GM12878 (cell line): ENCODE measurements around the gene PRUNE2. TPM values are rescaled to one million over a fixed set of nuclear protein-coding genes. Genes with fewer than 3 reads are reported as not detected.

ENCODE experiments used
- ATAC-seq: fragments of 200-7000 bp; cut with Tn5 transposase; 3 replicates; pipeline ENCODE4 v1.9.1; 2020; ENCODE audit warnings: mild to moderate bottlenecking, moderate library complexity
- BruUV-seq: library from RNA; stranded (reverse); fragments of 400-500 nt; replicated peaks from 2 replicates; lab custom pipeline; 2021; lab: Mats Ljungman, UMichigan
- CTCF ChIA-PET: fragments of 300-600 bp; sonication (Branson Sonifier 250); formaldehyde crosslinking; extraction: SDS; loops from one replicate; lab custom pipeline; 2021; ENCODE audit warnings: inconsistent platforms; lab: Yijun Ruan, JAX
- POLR2A ChIA-PET: fragments of 350-600 bp; formaldehyde crosslinking; extraction: SDS; loops from one replicate; lab custom pipeline; 2021; ENCODE audit warnings: inconsistent platforms; lab: Charles Lee
- RAD21 ChIA-PET: fragments of 300-600 bp; sonication (Branson Sonifier 250); formaldehyde crosslinking; loops from one replicate; lab custom pipeline; 2023; ENCODE audit warnings: antibody characterized with exemption; ENCODE audit not compliant: unreplicated experiment; lab: Charles Lee
- SMC1A ChIA-PET: fragments of 300-600 bp; sonication (Branson Sonifier 250); formaldehyde crosslinking; loops from one replicate; lab custom pipeline; 2023; ENCODE audit not compliant: unreplicated experiment, uncharacterized antibody; lab: Charles Lee
- DNase-seq: peaks from one replicate; pipeline ENCODE4 v3.0.0-alpha.2; 2011; ENCODE audit warnings: low read depth, low spot score
- FAIRE-seq: peaks from 3 replicates; lab custom pipeline; 2011; peaks lifted over from hg19 to GRCh38; lab: Jason Lieb, UNC
- H2AFZ ChIP-seq: 2 replicates; pipeline ENCODE4 v1.6.0; 2011; ENCODE audit warnings: low read depth, low read length, control low read depth; ENCODE audit not compliant: control insufficient read depth
- H3K27ac ChIP-seq: 2 replicates; pipeline ENCODE4 v1.5.1; 2011; ENCODE audit warnings: control low read depth; ENCODE audit not compliant: control insufficient read depth, insufficient read depth
- H3K27me3 ChIP-seq, 2 experiments: replicated peaks in 1 of 2; 2 replicates each; pipeline versions ENCODE4 v1.6.0 to v1.6.1; 2011; ENCODE audit warnings: low read length in 1 of 2; ENCODE audit not compliant: control insufficient read depth in 2 of 2, insufficient read depth in 2 of 2
- H3K36me3 ChIP-seq, 2 experiments: 2 replicates each; pipeline ENCODE4 v1.5.1; 2011; ENCODE audit warnings: low read length in 1 of 2; ENCODE audit not compliant: control insufficient read depth in 2 of 2, insufficient read depth in 2 of 2
- H3K4me1 ChIP-seq: 2 replicates; pipeline ENCODE4 v1.6.1; 2011; ENCODE audit warnings: mild to moderate bottlenecking, low read length, moderate library complexity, mixed read lengths; ENCODE audit not compliant: control insufficient read depth, insufficient read depth
- H3K4me2 ChIP-seq: 2 replicates; pipeline ENCODE4 v1.6.0; 2011; ENCODE audit warnings: control low read depth; ENCODE audit not compliant: control insufficient read depth, insufficient read depth
- H3K4me3 ChIP-seq: fragments of 200-600 bp; sonication (generic); 2 replicates; pipeline ENCODE4 v1.5.1; 2016
- H3K79me2 ChIP-seq: 2 replicates; pipeline ENCODE4 v1.6.0; 2011; ENCODE audit warnings: low read length; ENCODE audit not compliant: control insufficient read depth, insufficient read depth
- H3K9ac ChIP-seq: 2 replicates; pipeline ENCODE4 v1.8.0; 2011; ENCODE audit warnings: low read length, control low read depth, mixed read lengths; ENCODE audit not compliant: control insufficient read depth, insufficient read depth
- H3K9me3 ChIP-seq: replicated peaks from 3 replicates; pipeline ENCODE4 v1.5.1; 2011; ENCODE audit warnings: mild to moderate bottlenecking, low read length; ENCODE audit not compliant: control insufficient read depth, insufficient read depth
- H4K20me1 ChIP-seq: 2 replicates; pipeline ENCODE4 v1.6.0; 2011; ENCODE audit not compliant: control insufficient read depth, insufficient read depth
- CREB1 ChIP-seq: IDR thresholded peaks from 2 replicates; pipeline ENCODE4 v1.6.1; 2012; ENCODE audit warnings: low read depth, mild to moderate bottlenecking, inconsistent platforms
- DPF2 ChIP-seq: fragments of 450-650 bp; IDR thresholded peaks from 2 replicates; pipeline ENCODE4 v1.6.1; 2017; ENCODE audit warnings: mild to moderate bottlenecking
- EED ChIP-seq: sonication (generic); IDR thresholded peaks from 2 replicates; pipeline ENCODE4 v1.6.1; 2016; ENCODE audit warnings: antibody characterized with exemption, low read depth
- EGR1 ChIP-seq, 2 experiments: IDR thresholded peaks; 1 replicate in 1 of 2; 2 replicates in 1 of 2; pipeline ENCODE4 v1.6.1; 2011 to 2012; ENCODE audit warnings: low read depth in 2 of 2, low read length in 2 of 2, borderline replicate concordance in 1 of 2, mild to moderate bottlenecking in 1 of 2, moderate library complexity in 1 of 2
- MXI1 ChIP-seq: fragments of 150-350 bp; IDR thresholded peaks from 2 replicates; pipeline ENCODE4 v1.6.1; 2011; ENCODE audit warnings: low read depth, mild to moderate bottlenecking, inconsistent platforms, low read length, improper control_type of control experiment
- PAX5 ChIP-seq: IDR thresholded peaks from 2 replicates; pipeline ENCODE4 v1.6.1; 2011; ENCODE audit warnings: low read depth, low read length, borderline replicate concordance
- PAX8 ChIP-seq: fragments of 450-650 bp; IDR thresholded peaks from 2 replicates; pipeline ENCODE4 v1.6.1; 2017; ENCODE audit warnings: mild to moderate bottlenecking, moderate library complexity
- POLR2A ChIP-seq: IDR thresholded peaks from 2 replicates; pipeline ENCODE4 v1.6.1; 2011; ENCODE audit warnings: low read depth, mild to moderate bottlenecking, low read length
- POLR2AphosphoS2 ChIP-seq: IDR thresholded peaks from 2 replicates; pipeline ENCODE4 v1.6.1; 2011; ENCODE audit warnings: low read depth, mild to moderate bottlenecking, low read length, improper control_type of control experiment, moderate library complexity
- RB1 ChIP-seq: fragments of 450-650 bp; formaldehyde crosslinking; IDR thresholded peaks from 2 replicates; pipeline ENCODE4 v1.6.1; 2017; ENCODE audit warnings: mild to moderate bottlenecking, borderline replicate concordance
- RUNX3 ChIP-seq: IDR thresholded peaks from 2 replicates; pipeline ENCODE4 v1.6.1; 2012; ENCODE audit warnings: low read length, inconsistent platforms
- SIX5 ChIP-seq: IDR thresholded peaks from 2 replicates; pipeline ENCODE4 v1.6.1; 2011; ENCODE audit warnings: mild to moderate bottlenecking, low read depth, low read length, moderate library complexity; ENCODE audit not compliant: severe bottlenecking
- SMAD1 ChIP-seq: fragments of 450-650 bp; IDR thresholded peaks from 2 replicates; pipeline ENCODE4 v1.6.1; 2018; ENCODE audit warnings: mild to moderate bottlenecking, low read depth; ENCODE audit not compliant: partially characterized antibody
- WGBS: methylation state at CpG from one replicate; pipeline ENCODE4 v1.1.6; 2016; ENCODE audit warnings: low lambda C conversion rate; ENCODE audit not compliant: insufficient replicate concordance, insufficient coverage; ENCODE audit errors: missing lambda C conversion rate; 5-methylcytosine and 5-hydroxymethylcytosine counted together
- in situ Hi-C: fragments of 300-500 bp; cut with MboI; formaldehyde crosslinking; loops from 9 replicates; pipeline ENCODE4 v1.14.3; 2018; ENCODE audit warnings: mixed read lengths
- intact Hi-C: fragments of 100-400 bp; cut with micrococcal nuclease; formaldehyde crosslinking; loops from one replicate; pipeline ENCODE4 v1.14.2; 2022; ENCODE audit not compliant: unreplicated experiment
- polyA plus RNA-seq, 11 experiments: library from polyadenylated mRNA; depleted of rRNA in 4 of 11; unstranded in 6 of 11; stranded (reverse) in 5 of 11; fragments of >200 nt; fragmentation: Nextera tagmentation in 4 of 11; fragmentation: Illumina TruSeq in 1 of 11; extraction: Ambion mirVana in 4 of 11; extraction: Trizol in 1 of 11; gene quantifications; 1 replicate in 1 of 11; 2 replicates in 10 of 11; pipeline versions ENCODE4 v1.2.1 to v1.2.3, GENCODE V29; 2011 to 2016; ENCODE audit warnings: inconsistent platforms in 2 of 11, missing spikeins in 2 of 11, low read depth in 1 of 11
- total RNA-seq, 4 experiments: library from RNA; depleted of rRNA in 3 of 4; stranded (reverse); fragments of >200 nt in 3 of 4; fragmentation: Illumina TruSeq in 1 of 4; extraction: Trizol in 1 of 4; gene quantifications; 2 replicates each; pipeline versions ENCODE4 v1.2.1 to v1.2.3, GENCODE V29; 2013 to 2021
- TF ChIP-seq, protein P1 (sequence below): fragments of 450-650 bp; IDR thresholded peaks from 2 replicates; pipeline ENCODE4 v1.6.1; 2017; ENCODE audit warnings: antibody characterized with exemption, mild to moderate bottlenecking, moderate library complexity
- TF ChIP-seq, protein P2 (sequence below): IDR thresholded peaks from 2 replicates; pipeline ENCODE4 v1.6.1; 2012; ENCODE audit warnings: mild to moderate bottlenecking, low read depth, low read length

The PRUNE2 gene
- total and polyA plus RNA-seq, 10 of the 15 experiments (the other 5 are each of a cell fraction or from before 2014, with no cell fraction given), result 0.07 to 0.63 (median 0.25) TPM

DNA sequence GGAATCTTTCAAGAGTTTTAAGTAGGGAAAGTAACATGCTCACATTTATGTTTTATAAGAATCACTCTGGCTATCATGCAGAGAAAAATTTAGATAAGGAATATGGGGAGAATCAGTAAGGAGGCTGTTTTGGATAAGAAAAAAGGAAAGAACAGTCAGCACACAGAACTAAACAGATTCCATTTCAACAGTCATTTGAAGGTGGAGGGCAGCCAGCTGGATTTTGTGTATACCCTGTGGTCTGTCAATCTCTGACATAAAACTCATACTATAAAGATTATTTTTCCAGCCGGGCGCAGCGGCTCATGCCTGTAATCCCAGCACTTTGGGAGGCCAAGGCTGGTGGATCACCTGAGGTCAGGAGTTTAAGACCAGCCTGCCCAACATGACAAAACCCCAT is 77.5 kb downstream of the PRUNE2 start (continued):
- TF ChIP-seq POLR2AphosphoS2 (no peak), RB1 (no peak), SMAD1 (no peak)
- TF ChIP-seq, all 136 proteins: peak for 0

DNA sequence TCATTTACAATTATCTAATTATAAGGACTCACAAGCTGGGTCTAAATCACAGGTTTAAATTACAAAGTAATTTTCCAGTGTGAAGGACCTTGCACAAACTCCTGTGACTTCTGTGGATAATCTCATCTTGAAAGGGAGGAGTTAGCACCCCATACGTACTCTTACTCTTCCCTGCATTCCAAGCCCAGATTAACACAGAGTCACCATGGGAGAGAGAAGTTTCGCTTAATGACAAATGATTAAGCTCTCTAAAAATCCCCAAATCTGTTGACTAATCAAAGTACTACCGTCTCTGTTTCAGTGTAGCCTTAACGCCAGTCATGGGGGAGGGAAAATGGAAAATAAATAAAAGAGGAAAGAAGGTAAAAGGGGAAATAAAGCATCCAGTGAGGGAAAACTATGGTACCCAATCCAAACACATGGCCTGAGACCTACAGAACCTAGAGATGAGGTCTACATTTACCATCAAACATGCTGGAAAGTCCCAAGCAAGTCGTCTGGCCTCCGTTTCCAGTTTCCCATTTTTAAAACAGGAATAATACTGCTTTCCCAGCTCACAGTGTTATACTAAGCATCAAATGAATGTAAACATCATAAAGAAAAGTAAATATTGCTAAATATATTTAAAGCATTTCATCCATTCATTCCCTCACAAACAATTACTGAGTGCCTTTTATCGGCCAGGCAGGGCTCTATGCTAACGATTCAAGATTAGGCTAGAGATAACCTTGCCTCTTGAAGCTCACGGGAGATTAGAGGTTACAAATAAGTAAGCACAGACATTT is 78.4 kb downstream of the PRUNE2 start:
- no peaks in the 10 kb centered on the region for H4K20me1 ChIP-seq
- H3K79me2 ChIP-seq, result no peaks in the 10 kb centered on the region
- DNase-seq, result no peak
- TF ChIP-seq RUNX3, result no peak
- TF ChIP-seq RB1, result no peak
- TF ChIP-seq CREB1, result no peak
- no peak for TF ChIP-seq PAX5
- no peak for TF ChIP-seq EGR1 (IDR thresholded peaks at IDR 0.05; ENCODE audit: borderline replicate concordance in 1 of 2, low read depth in 2 of 2, low read length in 2 of 2)
- TF ChIP-seq SIX5, result no peak
- TF ChIP-seq, protein P1, sequence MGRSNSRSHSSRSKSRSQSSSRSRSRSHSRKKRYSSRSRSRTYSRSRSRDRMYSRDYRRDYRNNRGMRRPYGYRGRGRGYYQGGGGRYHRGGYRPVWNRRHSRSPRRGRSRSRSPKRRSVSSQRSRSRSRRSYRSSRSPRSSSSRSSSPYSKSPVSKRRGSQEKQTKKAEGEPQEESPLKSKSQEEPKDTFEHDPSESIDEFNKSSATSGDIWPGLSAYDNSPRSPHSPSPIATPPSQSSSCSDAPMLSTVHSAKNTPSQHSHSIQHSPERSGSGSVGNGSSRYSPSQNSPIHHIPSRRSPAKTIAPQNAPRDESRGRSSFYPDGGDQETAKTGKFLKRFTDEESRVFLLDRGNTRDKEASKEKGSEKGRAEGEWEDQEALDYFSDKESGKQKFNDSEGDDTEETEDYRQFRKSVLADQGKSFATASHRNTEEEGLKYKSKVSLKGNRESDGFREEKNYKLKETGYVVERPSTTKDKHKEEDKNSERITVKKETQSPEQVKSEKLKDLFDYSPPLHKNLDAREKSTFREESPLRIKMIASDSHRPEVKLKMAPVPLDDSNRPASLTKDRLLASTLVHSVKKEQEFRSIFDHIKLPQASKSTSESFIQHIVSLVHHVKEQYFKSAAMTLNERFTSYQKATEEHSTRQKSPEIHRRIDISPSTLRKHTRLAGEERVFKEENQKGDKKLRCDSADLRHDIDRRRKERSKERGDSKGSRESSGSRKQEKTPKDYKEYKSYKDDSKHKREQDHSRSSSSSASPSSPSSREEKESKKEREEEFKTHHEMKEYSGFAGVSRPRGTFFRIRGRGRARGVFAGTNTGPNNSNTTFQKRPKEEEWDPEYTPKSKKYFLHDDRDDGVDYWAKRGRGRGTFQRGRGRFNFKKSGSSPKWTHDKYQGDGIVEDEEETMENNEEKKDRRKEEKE, result no peak
- no peak for TF ChIP-seq MXI1
- TF ChIP-seq DPF2, result no peak
- no peak for TF ChIP-seq PAX8
- TF ChIP-seq EED, result no peak
- no peak for TF ChIP-seq POLR2A
- TF ChIP-seq, protein P2, sequence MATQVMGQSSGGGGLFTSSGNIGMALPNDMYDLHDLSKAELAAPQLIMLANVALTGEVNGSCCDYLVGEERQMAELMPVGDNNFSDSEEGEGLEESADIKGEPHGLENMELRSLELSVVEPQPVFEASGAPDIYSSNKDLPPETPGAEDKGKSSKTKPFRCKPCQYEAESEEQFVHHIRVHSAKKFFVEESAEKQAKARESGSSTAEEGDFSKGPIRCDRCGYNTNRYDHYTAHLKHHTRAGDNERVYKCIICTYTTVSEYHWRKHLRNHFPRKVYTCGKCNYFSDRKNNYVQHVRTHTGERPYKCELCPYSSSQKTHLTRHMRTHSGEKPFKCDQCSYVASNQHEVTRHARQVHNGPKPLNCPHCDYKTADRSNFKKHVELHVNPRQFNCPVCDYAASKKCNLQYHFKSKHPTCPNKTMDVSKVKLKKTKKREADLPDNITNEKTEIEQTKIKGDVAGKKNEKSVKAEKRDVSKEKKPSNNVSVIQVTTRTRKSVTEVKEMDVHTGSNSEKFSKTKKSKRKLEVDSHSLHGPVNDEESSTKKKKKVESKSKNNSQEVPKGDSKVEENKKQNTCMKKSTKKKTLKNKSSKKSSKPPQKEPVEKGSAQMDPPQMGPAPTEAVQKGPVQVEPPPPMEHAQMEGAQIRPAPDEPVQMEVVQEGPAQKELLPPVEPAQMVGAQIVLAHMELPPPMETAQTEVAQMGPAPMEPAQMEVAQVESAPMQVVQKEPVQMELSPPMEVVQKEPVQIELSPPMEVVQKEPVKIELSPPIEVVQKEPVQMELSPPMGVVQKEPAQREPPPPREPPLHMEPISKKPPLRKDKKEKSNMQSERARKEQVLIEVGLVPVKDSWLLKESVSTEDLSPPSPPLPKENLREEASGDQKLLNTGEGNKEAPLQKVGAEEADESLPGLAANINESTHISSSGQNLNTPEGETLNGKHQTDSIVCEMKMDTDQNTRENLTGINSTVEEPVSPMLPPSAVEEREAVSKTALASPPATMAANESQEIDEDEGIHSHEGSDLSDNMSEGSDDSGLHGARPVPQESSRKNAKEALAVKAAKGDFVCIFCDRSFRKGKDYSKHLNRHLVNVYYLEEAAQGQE, result no peak
- ChIA-PET POLR2A (no interaction called here), RAD21 (no interaction called here), SMC1A (interaction anchor here (0.8 kb wide), 1 partner anchor 170 kb away, joined by 3 read pairs; no protein-coding TSS in a partner anchor), CTCF (no interaction called here)
- no peak overlapping the region for H3K4me3 ChIP-seq
- H3K9ac ChIP-seq, result no peak overlapping the region
- no peak overlapping the region for H2AFZ ChIP-seq
- WGBS, result 30% methylated on average over 9 of the region's 9 CpGs
- H3K27me3 ChIP-seq, result 0 out of 4 replicates have a peak, but pooled peaks cover 0 to 3% of the 10 kb centered on the region in 2 experiments
- no TSS peak for BruUV-seq
- ATAC-seq, result no peak
- H3K4me2 ChIP-seq, result no peak overlapping the region
- no peak overlapping the region for H3K27ac ChIP-seq
- in situ Hi-C loops, result no loop called here
- H3K4me1 ChIP-seq, result no peaks in the 10 kb centered on the region
- no peaks in the 10 kb centered on the region for H3K36me3 ChIP-seq
- intact Hi-C loops, result no loop called here
- no peaks in the 10 kb centered on the region for H3K9me3 ChIP-seq
- no peak for FAIRE-seq
